K562 (cell line): ENCODE results near the gene KMT2A. TPM values are rescaled to one million over a fixed set of nuclear protein-coding genes. Genes with fewer than 3 reads are reported as not detected.

ENCODE experiments used
- ARNT ChIP-seq, 2 experiments: fragments of 450-650 bp; IDR thresholded peaks; 2 replicates each; pipeline ENCODE4 v1.6.1; 2016; ENCODE audit warnings: mild to moderate bottlenecking in 1 of 2
- CXXC5 ChIP-seq: fragments of 250-450 bp; sonication (Bioruptor Pico); IDR thresholded peaks from 2 replicates; pipeline ENCODE4 v1.8.0; 2022; ENCODE audit warnings: inconsistent platforms, mild to moderate bottlenecking, moderate library complexity
- ERF ChIP-seq: fragments of 450-650 bp; formaldehyde crosslinking; IDR thresholded peaks from 2 replicates; pipeline ENCODE4 v1.4.0; 2020; ENCODE audit warnings: mild to moderate bottlenecking, mixed read lengths
- FOXK2 ChIP-seq, 2 experiments: fragments of 450-650 bp; IDR thresholded peaks in 1 of 2; conservative IDR thresholded peaks in 1 of 2; 2 replicates each; pipeline ENCODE4 v1.6.1; 2016; ENCODE audit warnings: low read depth in 2 of 2, mild to moderate bottlenecking in 1 of 2
- KAT7 ChIP-seq: sonication (generic); formaldehyde crosslinking; IDR thresholded peaks from 2 replicates; pipeline ENCODE4 v1.8.0; 2022; ENCODE audit warnings: missing genetic modification reagents, mild to moderate bottlenecking, borderline replicate concordance
- MCM7 ChIP-seq, 2 experiments: fragments of 450-650 bp; IDR thresholded peaks; 2 replicates each; pipeline ENCODE4 v1.6.1; 2016 to 2018
- MEIS2 ChIP-seq: fragments of 450-650 bp; IDR thresholded peaks from 2 replicates; pipeline ENCODE4 v1.6.1; 2014; ENCODE audit warnings: mild to moderate bottlenecking; ENCODE audit not compliant: partially characterized antibody
- NCOA2 ChIP-seq, 2 experiments: fragments of 450-650 bp; IDR thresholded peaks; 2 replicates each; pipeline ENCODE4 v1.6.1; 2018; ENCODE audit warnings: mild to moderate bottlenecking in 2 of 2, moderate library complexity in 1 of 2; ENCODE audit not compliant: partially characterized antibody in 2 of 2
- NR2C2 ChIP-seq, 2 experiments: fragments of 200-800 bp in 1 of 2; sonication (Bioruptor generic) in 1 of 2; sonication (generic) in 1 of 2; formaldehyde crosslinking in 1 of 2; IDR thresholded peaks; 2 replicates each; pipeline versions ENCODE4 v1.6.1 to v1.8.0; 2016 to 2022; ENCODE audit warnings: mild to moderate bottlenecking in 1 of 2, missing compliant biosample characterization in 1 of 2, missing genetic modification characterization in 1 of 2, missing genetic modification reagents in 1 of 2
- NRF1 ChIP-seq, 2 experiments: fragments of 450-650 bp; IDR thresholded peaks in 1 of 2; conservative IDR thresholded peaks in 1 of 2; 2 replicates each; pipeline ENCODE4 v1.6.1; 2014; ENCODE audit warnings: mild to moderate bottlenecking in 2 of 2
- POLR3G ChIP-seq: IDR thresholded peaks from 2 replicates; pipeline ENCODE4 v1.6.1; 2011; ENCODE audit not compliant: insufficient read length, insufficient replicate concordance; ENCODE audit errors: extremely low read depth
- PYGO2 ChIP-seq: fragments of 450-650 bp; IDR thresholded peaks from 2 replicates; pipeline ENCODE4 v1.6.1; 2016; ENCODE audit warnings: mild to moderate bottlenecking, missing genetic modification characterization, moderate library complexity, missing compliant biosample characterization
- SLC30A9 ChIP-seq: fragments of 250-450 bp; sonication (Bioruptor Pico); IDR thresholded peaks from 2 replicates; pipeline ENCODE4 v1.8.0; 2022; ENCODE audit warnings: mild to moderate bottlenecking, moderate library complexity
- THRB ChIP-seq: fragments of 450-650 bp; formaldehyde crosslinking; conservative IDR thresholded peaks from 2 replicates; pipeline ENCODE4 v1.4.0; 2022; ENCODE audit warnings: mild to moderate bottlenecking, missing genetic modification characterization
- TSC22D4 ChIP-seq: fragments of 450-650 bp; IDR thresholded peaks from 2 replicates; pipeline ENCODE4 v1.6.1; 2016; ENCODE audit warnings: missing genetic modification characterization, missing biosample characterization, control low read depth
- ZFP30 ChIP-seq: fragments of 250-450 bp; sonication (Bioruptor Pico); IDR thresholded peaks from 2 replicates; pipeline ENCODE4 v1.8.0; 2022; ENCODE audit warnings: moderate library complexity, mild to moderate bottlenecking, inconsistent platforms, borderline replicate concordance
- ZNF644 ChIP-seq: fragments of 200-800 bp; sonication (Bioruptor generic); IDR thresholded peaks from 2 replicates; pipeline ENCODE4 v1.6.1; 2016; ENCODE audit warnings: low read depth, missing genetic modification characterization, missing compliant biosample characterization
- ZNF766 ChIP-seq: fragments of 200-800 bp; sonication (Bioruptor generic); conservative IDR thresholded peaks from 2 replicates; pipeline ENCODE4 v1.6.1; 2016; ENCODE audit warnings: missing genetic modification characterization, missing compliant biosample characterization
- polyA plus RNA-seq, 8 experiments: library from polyadenylated mRNA; depleted of rRNA in 4 of 8; stranded (reverse) in 5 of 8; unstranded in 3 of 8; fragments of >200 nt; fragmentation: Nextera tagmentation in 2 of 8; fragmentation: Illumina TruSeq in 1 of 8; extraction: Ambion mirVana in 2 of 8; extraction: Trizol in 1 of 8; gene quantifications; 2 replicates each; pipeline versions ENCODE4 v1.2.1 to v1.2.3, GENCODE V29; 2011 to 2014; ENCODE audit warnings: inconsistent platforms in 1 of 8, missing spikeins in 1 of 8
- total RNA-seq, 7 experiments: library from RNA; depleted of rRNA in 6 of 7; stranded (reverse); fragments of >200 nt in 6 of 7; fragmentation: Illumina TruSeq in 2 of 7; extraction: Trizol in 2 of 7; gene quantifications; 2 replicates each; pipeline versions ENCODE4 v1.2.1 to v1.2.3, GENCODE V29; 2011 to 2021; ENCODE audit warnings: low replicate concordance in 1 of 7

KMT2A gene
- total and polyA plus RNA-seq, 9 of the 15 experiments (the other 6 are each of a cell fraction or from before 2014, with no cell fraction given): 9.6 to 59.9 (median 32.6) TPM

- TF ChIP-seq SLC30A9 (CRISPR knock-in tag) (no peak), ARNT (IDR thresholded peaks at IDR 0.05) (no peak), ZFP30 (CRISPR knock-in tag) (no peak), FOXK2 (conservative IDR thresholded peaks at IDR 0.05 in 1 of 2, IDR thresholded peaks at IDR 0.05 in 1 of 2; ENCODE audit: low read depth in 2 of 2) (peak in 1 of 2 experiments; percentile 94; a peak in 2 of 4 replicates), NRF1 (conservative IDR thresholded peaks at IDR 0.05 in 1 of 2, IDR thresholded peaks at IDR 0.05 in 1 of 2) (peak; percentile 95 to 96), ERF (CRISPR knock-in tag) (0 out of 2 replicates have a peak, but pooled peaks have one; percentile 35), TSC22D4 (tag) (no peak), PYGO2 (tag) (no peak), THRB (CRISPR knock-in tag) (no peak), CXXC5 (CRISPR knock-in tag) (peak; percentile 29; the same call in 1 of the 2 replicates), NR2C2 (CRISPR knock-in tag; IDR thresholded peaks at IDR 0.05) (peak; percentile 26; the same call in 1 of the 2 replicates), NR2C2 (tag; IDR thresholded peaks at IDR 0.05) (peak; percentile 94), NCOA2 (IDR thresholded peaks at IDR 0.05; ENCODE audit: partially characterized antibody in 2 of 2) (peak in 1 of 2 experiments; percentile 98), MEIS2 (peak; percentile 46), MCM7 (IDR thresholded peaks at IDR 0.05) (no peak), KAT7 (CRISPR knock-in tag) (peak; percentile 79; the same call in 1 of the 2 replicates), ZNF766 (CRISPR knock-in tag) (0 out of 2 replicates have a peak, but pooled peaks have one; percentile 18), POLR3G (no peak), ZNF644 (0 out of 2 replicates have a peak, but pooled peaks have one; percentile 58)
Measured at GRCh38 chr11:118401151-118401879, 35.0 kb upstream of the KMT2A start, which contains the start of gene ATP5MG (continued).
